ENCODE results near the gene TULP1. TPM values are rescaled to one million over a fixed set of nuclear protein-coding genes. Genes with fewer than 3 reads are reported as not detected.

Gene TULP1
- total and polyA plus RNA-seq, 2 of the 13 experiments (the other 11 are each of a cell fraction or from before 2014, with no cell fraction given), result not detected

DNA sequence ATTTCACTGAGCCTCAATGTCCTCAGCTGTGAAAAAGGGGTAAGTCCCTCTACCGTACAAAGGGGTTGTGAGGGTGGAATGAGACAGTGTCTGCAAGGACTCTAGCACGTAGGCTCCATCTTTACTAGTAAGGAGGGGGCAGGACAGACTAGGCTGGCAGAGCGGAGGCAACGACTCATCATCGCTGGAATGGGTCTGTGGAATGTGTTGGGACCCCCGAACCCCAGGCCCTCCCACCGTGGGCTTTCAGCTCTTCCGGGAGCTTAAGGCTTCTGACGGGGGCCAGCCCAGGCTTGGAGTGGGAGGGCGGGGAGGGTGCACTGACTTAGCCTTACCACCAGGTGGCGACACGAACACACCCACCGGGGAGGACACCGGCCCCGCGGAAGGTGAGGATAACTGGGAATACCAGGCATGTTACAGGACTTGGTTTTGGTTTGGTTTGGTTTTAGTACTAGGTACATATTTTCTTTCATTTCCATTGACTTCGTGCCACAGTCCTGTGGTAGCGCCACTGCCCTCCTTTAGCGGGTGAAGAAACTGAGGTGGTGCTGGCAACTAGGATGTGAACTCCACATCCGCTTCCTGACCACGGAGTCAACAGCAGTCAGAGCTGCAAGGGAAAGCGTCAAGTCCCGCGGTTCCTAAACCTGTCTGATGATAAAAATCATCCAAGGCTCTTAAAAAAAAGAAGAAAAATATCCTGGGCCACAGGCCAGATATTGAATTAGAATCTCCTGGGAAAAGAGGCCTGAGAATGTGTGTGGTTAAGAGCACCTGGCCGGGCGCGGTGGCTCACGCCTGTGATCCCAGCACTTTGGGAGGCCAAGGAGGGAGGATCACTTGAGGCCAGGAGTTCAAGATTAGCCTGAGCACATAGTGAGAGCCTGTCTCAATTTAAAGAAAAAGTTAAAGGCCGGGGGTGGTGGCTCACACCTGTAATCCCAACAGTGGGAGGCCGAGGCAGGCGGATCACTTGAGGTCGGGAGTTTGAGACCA, 10.3 kb upstream of the TULP1 start:
- no peak overlapping the region for H3K9ac ChIP-seq (ENCODE audit: insufficient read depth, low read depth, low read length)
- H3K4me3 ChIP-seq (replicated peaks in 1 of 3; ENCODE audit: insufficient read depth in 1 of 3, low read depth in 2 of 3, low read length in 3 of 3), result peak overlapping the region in 2 of 3 experiments; percentile 7 to 55; a peak in 3 of 6 replicates
- H2AFZ ChIP-seq (ENCODE audit: low read length), result peak overlapping the region; percentile 78
- H3K9me3 ChIP-seq (ENCODE audit: low read length), result no peaks in the 10 kb centered on the region
- ATAC-seq (peak; percentile 89), DNase-seq (ENCODE audit: low spot score) (peak; percentile 59), FAIRE-seq (peak; percentile 95)
- peak overlapping the region; percentile 79 for H3K4me2 ChIP-seq (ENCODE audit: low read depth, low read length)
- H3K27me3 ChIP-seq (ENCODE audit: control insufficient read depth in 1 of 2, insufficient read depth in 2 of 2, low read length in 2 of 2), result peaks cover 4 to 27% of the 10 kb centered on the region in 2 experiments; a peak in 2 of 5 replicates
- 30% methylated on average over 28 of the region's 32 CpGs for WGBS (ENCODE audit: low lambda C conversion rate)
- intact Hi-C loops (cut with micrococcal nuclease; ENCODE audit: unreplicated experiment), result loop anchor here (1.0 kb wide), 2 partner anchors 29 to 226 kb away; partner anchors contain the start of gene DEF6
- ChIA-PET POLR2A (interaction anchor here (0.6 to 1.6 kb wide), 3 partner anchors 67 to 264 kb away, joined by 3 to 8 read pairs (median 3); no protein-coding TSS in a partner anchor), CTCF (ENCODE audit: low intra/inter-chr PET ratio, low total read pairs) (interaction anchor here (1.3 to 2.9 kb wide), 3 partner anchors 29 to 215 kb away, joined by 4 to 16 read pairs (median 15); no protein-coding TSS in a partner anchor)
- H3K27ac ChIP-seq (ENCODE audit: extremely low read length, insufficient read depth, low read length), result no peak overlapping the region
- no peaks in the 10 kb centered on the region for H3K36me3 ChIP-seq (replicated peaks in 1 of 2; ENCODE audit: control insufficient read depth in 1 of 2, insufficient read depth in 2 of 2, low read length in 2 of 2)
- peaks cover 35% of the 10 kb centered on the region for H3K4me1 ChIP-seq (ENCODE audit: insufficient read depth, low read length)
- no peaks in the 10 kb centered on the region for H4K20me1 ChIP-seq (ENCODE audit: insufficient read depth, low read length)
- in situ Hi-C loops (cut with HindIII; ENCODE audit: extremely low pct_ligation_motif_present, low pct_unique_long_range_greater_than_20kb), result no loop called here
- no TSS peak for BruUV-seq (replicated peaks)
- no peaks in the 10 kb centered on the region for H3K79me2 ChIP-seq (ENCODE audit: insufficient read depth, low read length)
- TF ChIP-seq PHF5A (CRISPR knock-in tag; IDR thresholded peaks at IDR 0.05; ENCODE audit: low read depth, unreplicated experiment) (no peak), ZNF839 (CRISPR knock-in tag; IDR thresholded peaks at IDR 0.05; ENCODE audit: borderline replicate concordance) (no peak), PITX1 (CRISPR knock-in tag; IDR thresholded peaks at IDR 0.05) (peak; percentile 70; the same call in 1 of the 2 replicates), NR3C1 (CRISPR knock-in tag; IDR thresholded peaks at IDR 0.05) (no peak), DMAP1 (CRISPR knock-in tag; IDR thresholded peaks at IDR 0.05) (no peak), ZFP41 (CRISPR knock-in tag; IDR thresholded peaks at IDR 0.05; ENCODE audit: borderline replicate concordance) (no peak), EED (CRISPR knock-in tag; IDR thresholded peaks at IDR 0.05) (0 out of 2 replicates have a peak, but pooled peaks have one; percentile 8), MIXL1 (CRISPR knock-in tag; IDR thresholded peaks at IDR 0.05) (no peak), AHR (CRISPR knock-in tag; IDR thresholded peaks at IDR 0.05) (0 out of 2 replicates have a peak, but pooled peaks have one; percentile 60), PPARG (CRISPR knock-in tag; conservative IDR thresholded peaks at IDR 0.05) (no peak), CHD4 (IDR thresholded peaks at IDR 0.05; ENCODE audit: borderline replicate concordance, low read length) (no peak)
- TF ChIP-seq, protein P1, sequence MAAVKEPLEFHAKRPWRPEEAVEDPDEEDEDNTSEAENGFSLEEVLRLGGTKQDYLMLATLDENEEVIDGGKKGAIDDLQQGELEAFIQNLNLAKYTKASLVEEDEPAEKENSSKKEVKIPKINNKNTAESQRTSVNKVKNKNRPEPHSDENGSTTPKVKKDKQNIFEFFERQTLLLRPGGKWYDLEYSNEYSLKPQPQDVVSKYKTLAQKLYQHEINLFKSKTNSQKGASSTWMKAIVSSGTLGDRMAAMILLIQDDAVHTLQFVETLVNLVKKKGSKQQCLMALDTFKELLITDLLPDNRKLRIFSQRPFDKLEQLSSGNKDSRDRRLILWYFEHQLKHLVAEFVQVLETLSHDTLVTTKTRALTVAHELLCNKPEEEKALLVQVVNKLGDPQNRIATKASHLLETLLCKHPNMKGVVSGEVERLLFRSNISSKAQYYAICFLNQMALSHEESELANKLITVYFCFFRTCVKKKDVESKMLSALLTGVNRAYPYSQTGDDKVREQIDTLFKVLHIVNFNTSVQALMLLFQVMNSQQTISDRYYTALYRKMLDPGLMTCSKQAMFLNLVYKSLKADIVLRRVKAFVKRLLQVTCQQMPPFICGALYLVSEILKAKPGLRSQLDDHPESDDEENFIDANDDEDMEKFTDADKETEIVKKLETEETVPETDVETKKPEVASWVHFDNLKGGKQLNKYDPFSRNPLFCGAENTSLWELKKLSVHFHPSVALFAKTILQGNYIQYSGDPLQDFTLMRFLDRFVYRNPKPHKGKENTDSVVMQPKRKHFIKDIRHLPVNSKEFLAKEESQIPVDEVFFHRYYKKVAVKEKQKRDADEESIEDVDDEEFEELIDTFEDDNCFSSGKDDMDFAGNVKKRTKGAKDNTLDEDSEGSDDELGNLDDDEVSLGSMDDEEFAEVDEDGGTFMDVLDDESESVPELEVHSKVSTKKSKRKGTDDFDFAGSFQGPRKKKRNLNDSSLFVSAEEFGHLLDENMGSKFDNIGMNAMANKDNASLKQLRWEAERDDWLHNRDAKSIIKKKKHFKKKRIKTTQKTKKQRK (IDR thresholded peaks at IDR 0.05; ENCODE audit: low read length), result no peak
- TF ChIP-seq, protein P2, sequence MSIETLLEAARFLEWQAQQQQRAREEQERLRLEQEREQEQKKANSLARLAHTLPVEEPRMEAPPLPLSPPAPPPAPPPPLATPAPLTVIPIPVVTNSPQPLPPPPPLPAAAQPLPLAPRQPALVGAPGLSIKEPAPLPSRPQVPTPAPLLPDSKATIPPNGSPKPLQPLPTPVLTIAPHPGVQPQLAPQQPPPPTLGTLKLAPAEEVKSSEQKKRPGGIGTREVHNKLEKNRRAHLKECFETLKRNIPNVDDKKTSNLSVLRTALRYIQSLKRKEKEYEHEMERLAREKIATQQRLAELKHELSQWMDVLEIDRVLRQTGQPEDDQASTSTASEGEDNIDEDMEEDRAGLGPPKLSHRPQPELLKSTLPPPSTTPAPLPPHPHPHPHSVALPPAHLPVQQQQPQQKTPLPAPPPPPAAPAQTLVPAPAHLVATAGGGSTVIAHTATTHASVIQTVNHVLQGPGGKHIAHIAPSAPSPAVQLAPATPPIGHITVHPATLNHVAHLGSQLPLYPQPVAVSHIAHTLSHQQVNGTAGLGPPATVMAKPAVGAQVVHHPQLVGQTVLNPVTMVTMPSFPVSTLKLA (IDR thresholded peaks at IDR 0.05), result no peak
- TF ChIP-seq, protein P3, sequence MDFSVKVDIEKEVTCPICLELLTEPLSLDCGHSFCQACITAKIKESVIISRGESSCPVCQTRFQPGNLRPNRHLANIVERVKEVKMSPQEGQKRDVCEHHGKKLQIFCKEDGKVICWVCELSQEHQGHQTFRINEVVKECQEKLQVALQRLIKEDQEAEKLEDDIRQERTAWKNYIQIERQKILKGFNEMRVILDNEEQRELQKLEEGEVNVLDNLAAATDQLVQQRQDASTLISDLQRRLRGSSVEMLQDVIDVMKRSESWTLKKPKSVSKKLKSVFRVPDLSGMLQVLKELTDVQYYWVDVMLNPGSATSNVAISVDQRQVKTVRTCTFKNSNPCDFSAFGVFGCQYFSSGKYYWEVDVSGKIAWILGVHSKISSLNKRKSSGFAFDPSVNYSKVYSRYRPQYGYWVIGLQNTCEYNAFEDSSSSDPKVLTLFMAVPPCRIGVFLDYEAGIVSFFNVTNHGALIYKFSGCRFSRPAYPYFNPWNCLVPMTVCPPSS (IDR thresholded peaks at IDR 0.05), result no peak
- TF ChIP-seq, protein P4, sequence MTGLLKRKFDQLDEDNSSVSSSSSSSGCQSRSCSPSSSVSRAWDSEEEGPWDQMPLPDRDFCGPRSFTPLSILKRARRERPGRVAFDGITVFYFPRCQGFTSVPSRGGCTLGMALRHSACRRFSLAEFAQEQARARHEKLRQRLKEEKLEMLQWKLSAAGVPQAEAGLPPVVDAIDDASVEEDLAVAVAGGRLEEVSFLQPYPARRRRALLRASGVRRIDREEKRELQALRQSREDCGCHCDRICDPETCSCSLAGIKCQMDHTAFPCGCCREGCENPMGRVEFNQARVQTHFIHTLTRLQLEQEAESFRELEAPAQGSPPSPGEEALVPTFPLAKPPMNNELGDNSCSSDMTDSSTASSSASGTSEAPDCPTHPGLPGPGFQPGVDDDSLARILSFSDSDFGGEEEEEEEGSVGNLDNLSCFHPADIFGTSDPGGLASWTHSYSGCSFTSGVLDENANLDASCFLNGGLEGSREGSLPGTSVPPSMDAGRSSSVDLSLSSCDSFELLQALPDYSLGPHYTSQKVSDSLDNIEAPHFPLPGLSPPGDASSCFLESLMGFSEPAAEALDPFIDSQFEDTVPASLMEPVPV (CRISPR knock-in tag; IDR thresholded peaks at IDR 0.05), result no peak
